Natural killer cell (primary cell): Measurements from ENCODE around the gene SLC6A20. TPM values are rescaled to one million over a fixed set of nuclear protein-coding genes. Genes with fewer than 3 reads are reported as not detected.

Experiments used
- ATAC-seq, 3 donors: fragments of 150-1000 bp in 2 of 3; fragments of 200-7000 bp in 1 of 3; cut with Tn5 transposase; 1 replicate in 1 of 3; 2 replicates in 2 of 3; pipeline ENCODE4 v1.10.0; 2021; ENCODE audit warnings: mild to moderate bottlenecking in 2 of 3, moderate library complexity in 2 of 3
- DNase-seq, 2 donors: peaks; one replicate each; pipeline versions ENCODE4 v3.0.0 to v3.0.0-alpha.2; 2013 to 2021; ENCODE audit warnings: mixed read lengths in 1 of 2
- H3K27ac ChIP-seq: one replicate; pipeline ENCODE4 v1.5.1; 2013; ENCODE audit warnings: mild to moderate bottlenecking, low read length
- H3K27me3 ChIP-seq: one replicate; pipeline ENCODE4 v1.6.1; 2013; ENCODE audit warnings: low read length; ENCODE audit not compliant: control insufficient read depth, insufficient read depth
- H3K36me3 ChIP-seq: one replicate; pipeline ENCODE4 v1.6.1; 2013; ENCODE audit warnings: low read length; ENCODE audit not compliant: control insufficient read depth, insufficient read depth
- H3K4me1 ChIP-seq: one replicate; pipeline ENCODE4 v1.6.1; 2013; ENCODE audit warnings: low read length; ENCODE audit not compliant: control insufficient read depth, insufficient read depth
- H3K4me3 ChIP-seq: one replicate; pipeline ENCODE4 v1.5.1; 2013; ENCODE audit warnings: low read length
- H3K9me3 ChIP-seq: one replicate; pipeline ENCODE4 v1.6.1; 2013; ENCODE audit warnings: low read length; ENCODE audit not compliant: control insufficient read depth, insufficient read depth
- H3K27ac Mint-ChIP-seq, 2 donors: one replicate each; pipeline ENCODE4 v1.8.0; 2022; ENCODE audit warnings: mild to moderate bottlenecking in 2 of 2, mixed read lengths in 2 of 2, moderate library complexity in 1 of 2
- H3K27me3 Mint-ChIP-seq, 2 donors: one replicate each; pipeline ENCODE4 v1.8.0; 2022; ENCODE audit warnings: low read depth in 2 of 2, mixed read lengths in 2 of 2
- H3K36me3 Mint-ChIP-seq: one replicate; pipeline ENCODE4 v1.8.0; 2022; ENCODE audit warnings: mixed read lengths
- H3K4me1 Mint-ChIP-seq, 2 donors: one replicate each; pipeline ENCODE4 v1.8.0; 2022; ENCODE audit warnings: mixed read lengths in 2 of 2
- H3K4me3 Mint-ChIP-seq: one replicate; pipeline ENCODE4 v1.8.0; 2022; ENCODE audit warnings: mild to moderate bottlenecking, moderate library complexity, mixed read lengths
- H3K9me3 Mint-ChIP-seq, 2 donors: one replicate each; pipeline ENCODE4 v1.8.0; 2022; ENCODE audit warnings: mixed read lengths in 2 of 2
- WGBS: methylation state at CpG from one replicate; pipeline ENCODE4 v1.1.7; 2013; ENCODE audit warnings: missing lambda C conversion rate; ENCODE audit not compliant: insufficient coverage; 5-methylcytosine and 5-hydroxymethylcytosine counted together
- intact Hi-C: fragments of 100-400 bp; cut with micrococcal nuclease; formaldehyde crosslinking; loops from one replicate; pipeline ENCODE4 v1.14.2; 2022
- total RNA-seq, 4 donors: library from RNA; stranded (reverse); fragments of 120-200 nt in 1 of 4; gene quantifications; one replicate each; pipeline versions ENCODE4 v1.2.3 to v1.2.4, GENCODE V29; 2013 to 2022
- TF ChIP-seq, protein P1 (sequence below): fragments of 200-600 bp; IDR thresholded peaks from one replicate; pipeline ENCODE4 v1.8.0; 2022; ENCODE audit warnings: antibody characterized with exemption

SLC6A20 gene
- total RNA-seq, 3 donors from 2014 or later (not counting 1 experiment from before 2014, with no cell fraction given), result 0.25 to 1.3 (median 0.70) TPM

- Mint-ChIP-seq H3K27ac (no peak overlapping the region), H3K4me3 (no peak overlapping the region), H3K4me1 (peaks cover 12 to 15% of the 10 kb centered on the region in 2 donors), H3K27me3 (no peaks in the 10 kb centered on the region), H3K36me3 (no peaks in the 10 kb centered on the region), H3K9me3 (no peaks in the 10 kb centered on the region)
- H3K4me3 ChIP-seq, result no peak overlapping the region
- intact Hi-C loops, result no loop called here
- H3K27ac ChIP-seq, result no peak overlapping the region
- TF ChIP-seq, protein P1, sequence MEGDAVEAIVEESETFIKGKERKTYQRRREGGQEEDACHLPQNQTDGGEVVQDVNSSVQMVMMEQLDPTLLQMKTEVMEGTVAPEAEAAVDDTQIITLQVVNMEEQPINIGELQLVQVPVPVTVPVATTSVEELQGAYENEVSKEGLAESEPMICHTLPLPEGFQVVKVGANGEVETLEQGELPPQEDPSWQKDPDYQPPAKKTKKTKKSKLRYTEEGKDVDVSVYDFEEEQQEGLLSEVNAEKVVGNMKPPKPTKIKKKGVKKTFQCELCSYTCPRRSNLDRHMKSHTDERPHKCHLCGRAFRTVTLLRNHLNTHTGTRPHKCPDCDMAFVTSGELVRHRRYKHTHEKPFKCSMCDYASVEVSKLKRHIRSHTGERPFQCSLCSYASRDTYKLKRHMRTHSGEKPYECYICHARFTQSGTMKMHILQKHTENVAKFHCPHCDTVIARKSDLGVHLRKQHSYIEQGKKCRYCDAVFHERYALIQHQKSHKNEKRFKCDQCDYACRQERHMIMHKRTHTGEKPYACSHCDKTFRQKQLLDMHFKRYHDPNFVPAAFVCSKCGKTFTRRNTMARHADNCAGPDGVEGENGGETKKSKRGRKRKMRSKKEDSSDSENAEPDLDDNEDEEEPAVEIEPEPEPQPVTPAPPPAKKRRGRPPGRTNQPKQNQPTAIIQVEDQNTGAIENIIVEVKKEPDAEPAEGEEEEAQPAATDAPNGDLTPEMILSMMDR, result no peak
- ATAC-seq (no peak), DNase-seq (no peak)
- no peaks in the 10 kb centered on the region for H3K4me1 ChIP-seq
- 88% methylated on average over 4 of the region's 4 CpGs for WGBS
- no peaks in the 10 kb centered on the region for H3K36me3 ChIP-seq
- no peaks in the 10 kb centered on the region for H3K27me3 ChIP-seq
- no peaks in the 10 kb centered on the region for H3K9me3 ChIP-seq
Measured at GRCh38 chr3:45814322-45814721, 18.0 kb upstream of the SLC6A20 start.

DNA sequence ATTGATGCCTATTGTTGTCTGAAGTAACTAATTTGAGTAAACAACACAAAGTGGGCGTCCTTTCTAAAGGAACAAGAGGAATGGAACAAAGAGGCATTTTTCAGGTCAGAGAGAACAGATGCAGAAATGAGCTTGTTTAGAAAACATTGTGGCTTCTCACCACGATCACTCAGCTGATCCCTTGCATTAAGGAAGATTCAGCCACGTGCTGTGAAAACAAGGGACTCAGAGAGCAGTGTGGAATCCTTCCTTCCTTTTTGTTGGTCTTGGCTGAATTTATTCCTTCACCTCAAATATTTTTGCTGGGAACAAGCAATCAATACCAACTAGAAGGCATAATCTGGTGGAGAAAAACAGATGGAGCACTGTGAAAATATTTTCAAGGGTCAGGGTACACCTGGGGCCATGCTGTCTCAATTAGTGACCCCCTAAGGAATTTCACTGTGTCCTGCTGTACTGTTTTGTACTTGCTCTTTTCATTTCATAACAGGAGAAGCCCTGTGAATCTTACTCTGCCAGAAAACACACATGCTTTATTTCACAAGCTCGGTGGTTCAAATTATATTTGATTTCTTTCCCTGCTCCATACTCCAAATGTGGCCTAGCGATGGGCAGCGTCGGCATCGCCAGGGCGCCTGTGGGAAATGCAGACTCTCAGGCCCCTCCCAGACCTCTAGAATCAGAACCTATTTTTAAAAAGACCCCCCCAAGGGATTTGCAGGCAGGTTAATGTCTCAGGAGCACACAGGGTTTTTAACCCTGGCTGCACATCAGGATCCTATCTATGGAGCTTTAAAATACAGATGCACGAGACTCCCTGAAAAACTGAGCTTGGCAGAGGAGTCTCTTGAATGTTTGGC, 11.6 kb upstream of the SLC6A20 start:
- no peaks in the 10 kb centered on the region for H3K27me3 ChIP-seq
- Mint-ChIP-seq H3K4me1 (no peaks in the 10 kb centered on the region), H3K36me3 (no peaks in the 10 kb centered on the region), H3K27me3 (no peaks in the 10 kb centered on the region), H3K27ac (no peak overlapping the region), H3K4me3 (no peak overlapping the region), H3K9me3 (no peaks in the 10 kb centered on the region)
- H3K27ac ChIP-seq, result no peak overlapping the region
- 80% methylated on average over 10 of the region's 10 CpGs for WGBS
- H3K9me3 ChIP-seq, result no peaks in the 10 kb centered on the region
- no peak for DNase-seq
- intact Hi-C loops, result no loop called here
- H3K36me3 ChIP-seq, result no peaks in the 10 kb centered on the region
- ATAC-seq, result no peak
- no peak overlapping the region for H3K4me3 ChIP-seq
- TF ChIP-seq, protein P1, result no peak
- H3K4me1 ChIP-seq, result no peaks in the 10 kb centered on the region

GRCh38 chr3:45807133-45807532, 10.8 kb upstream of the SLC6A20 start:
- H3K9me3 Mint-ChIP-seq, result no peaks in the 10 kb centered on the region
- no peaks in the 10 kb centered on the region for H3K36me3 Mint-ChIP-seq
- TF ChIP-seq, protein P1, result no peak
- no peaks in the 10 kb centered on the region for H3K4me1 Mint-ChIP-seq
- no peaks in the 10 kb centered on the region for H3K9me3 ChIP-seq
- H3K27me3 Mint-ChIP-seq, result no peaks in the 10 kb centered on the region
- H3K27me3 ChIP-seq, result no peaks in the 10 kb centered on the region
- H3K4me1 ChIP-seq, result no peaks in the 10 kb centered on the region
- no peak overlapping the region for H3K27ac Mint-ChIP-seq
- intact Hi-C loops, result no loop called here
- H3K4me3 Mint-ChIP-seq, result no peak overlapping the region
- no peak overlapping the region for H3K27ac ChIP-seq
- H3K36me3 ChIP-seq, result no peaks in the 10 kb centered on the region
- no peak for DNase-seq
- no peak overlapping the region for H3K4me3 ChIP-seq
- no peak for ATAC-seq
- WGBS, result 93% methylated on average over 3 of the region's 3 CpGs
